Iris pigment epithelial cell (primary cell): Measurements from ENCODE around the gene OGN.
A peak's percentile ranks its signal among the peaks of the same experiment; 100 is the strongest.

ENCODE experiments used
- DNase-seq: peaks from one replicate; pipeline ENCODE4 v3.0.0-alpha.2; 2011; ENCODE audit warnings: low read depth

The OGN gene

DNA sequence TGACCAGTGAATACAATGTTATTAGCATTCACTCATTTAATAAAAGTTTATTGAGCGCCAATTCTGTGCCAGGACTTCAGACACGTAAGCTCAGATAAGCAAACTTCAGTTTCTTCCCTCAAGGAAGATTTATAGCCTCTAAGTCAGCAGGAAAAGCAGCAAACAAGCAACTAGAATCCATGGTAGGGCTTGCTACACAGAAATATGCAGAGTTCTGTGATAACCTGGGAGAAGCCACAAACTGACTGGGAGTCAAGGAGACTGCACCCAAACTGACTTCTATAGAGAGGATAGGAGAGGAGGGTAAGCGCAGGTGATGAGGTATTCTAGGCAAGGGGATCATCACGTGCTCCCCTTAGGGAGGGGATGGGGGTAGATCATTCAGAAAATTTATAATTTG lies 1.4 kb upstream of the OGN start:
- DNase-seq, result no peak

DNA sequence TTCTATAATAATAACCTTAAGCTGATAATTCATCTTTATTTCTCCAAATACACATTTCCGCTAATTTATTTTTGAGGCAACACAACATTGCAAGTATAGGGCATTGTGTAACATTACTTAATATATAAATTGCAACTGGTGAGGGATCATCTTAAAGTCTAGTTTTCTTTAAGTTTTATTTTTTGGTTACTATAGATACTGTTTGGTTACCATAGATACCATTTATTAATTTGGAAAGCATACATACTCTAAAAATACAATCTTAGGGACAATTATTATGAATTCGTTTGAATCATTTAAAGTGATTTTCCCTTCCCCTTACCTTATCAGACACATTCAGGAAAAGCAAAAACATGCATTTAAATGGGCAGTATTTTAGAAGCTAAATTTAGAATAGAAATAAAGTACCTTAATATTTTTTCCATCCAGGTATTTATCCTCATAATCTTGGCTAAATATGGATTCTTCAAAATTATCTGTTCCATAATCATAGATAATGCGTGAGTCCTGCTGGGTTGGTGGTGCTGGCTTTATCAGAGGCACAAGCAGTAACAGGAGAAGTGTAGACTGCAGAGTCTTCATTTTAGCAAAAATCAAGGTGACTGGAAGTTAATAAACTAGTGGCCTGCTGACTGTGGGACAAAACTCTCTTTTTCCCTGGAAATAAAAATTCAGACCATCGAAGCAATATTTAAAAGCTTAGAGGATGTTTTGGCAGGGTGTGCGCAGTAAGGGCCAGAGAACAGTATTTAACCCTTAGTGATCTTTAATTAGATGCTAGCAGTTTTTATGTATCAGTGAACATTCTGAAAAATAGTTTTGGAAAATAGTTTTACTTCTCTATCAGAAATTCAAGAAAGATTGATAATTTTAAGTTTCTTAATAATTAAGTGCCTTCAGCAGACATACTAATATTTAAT lies 1.3 kb downstream of the OGN start:
- no peak for DNase-seq

DNA sequence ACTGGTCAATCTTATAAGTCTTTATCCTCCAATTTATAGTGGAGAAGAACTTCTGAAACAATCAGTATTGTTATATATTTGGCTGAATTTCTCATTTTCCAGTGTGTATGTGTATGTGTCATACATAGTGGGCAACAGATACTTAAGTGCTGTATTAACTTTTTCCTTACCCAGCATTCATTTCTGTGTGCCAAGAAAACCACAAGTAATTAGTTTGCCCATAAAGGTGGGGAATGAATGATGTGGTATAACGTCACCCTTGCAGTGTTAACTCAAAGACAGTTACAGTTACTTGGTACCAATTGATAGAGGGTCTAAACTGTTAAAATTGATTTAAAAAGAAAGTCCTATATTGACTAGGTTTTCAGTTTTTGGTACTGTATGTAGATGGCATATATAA lies 2.0 kb downstream of the OGN start:
- no peak for DNase-seq

DNA sequence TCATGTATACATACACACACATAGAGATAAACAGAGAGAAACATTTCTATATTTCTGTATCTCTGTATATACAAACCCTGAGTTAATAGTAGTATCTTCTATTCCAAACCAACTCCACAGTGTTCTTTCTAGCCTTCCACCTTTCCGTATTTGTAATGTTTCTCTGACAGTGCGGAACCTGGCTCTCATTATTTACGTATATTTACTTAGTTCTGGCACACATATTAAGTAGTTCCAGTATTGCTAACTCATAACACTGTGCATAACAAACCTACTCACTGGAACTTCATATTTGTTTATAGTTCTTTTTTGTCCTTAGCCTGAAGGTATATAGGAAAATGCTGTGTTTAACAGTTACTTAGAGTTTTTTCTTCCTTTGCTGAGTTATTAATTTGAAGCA lies 6.5 kb downstream of the OGN start:
- no peak for DNase-seq

DNA sequence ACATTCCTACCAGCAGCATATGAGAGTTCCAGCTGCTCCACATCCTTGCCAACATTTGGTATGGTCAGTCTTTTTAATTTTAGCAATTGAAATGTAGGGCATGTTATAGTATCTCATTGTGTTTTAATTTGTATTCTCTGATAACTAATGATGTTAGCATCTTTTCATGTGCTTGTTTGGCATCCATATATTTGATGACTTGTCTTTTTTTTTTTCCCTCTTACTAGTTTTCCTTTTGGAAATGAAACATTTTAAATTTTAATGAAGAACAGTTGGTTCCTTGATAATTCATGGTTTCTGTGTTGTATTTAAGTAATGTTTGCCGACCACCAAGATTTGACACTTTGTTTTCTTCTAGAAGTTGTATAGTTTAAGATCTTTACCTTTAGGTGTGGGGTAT lies 8.8 kb downstream of the OGN start:
- no peak for DNase-seq

DNA sequence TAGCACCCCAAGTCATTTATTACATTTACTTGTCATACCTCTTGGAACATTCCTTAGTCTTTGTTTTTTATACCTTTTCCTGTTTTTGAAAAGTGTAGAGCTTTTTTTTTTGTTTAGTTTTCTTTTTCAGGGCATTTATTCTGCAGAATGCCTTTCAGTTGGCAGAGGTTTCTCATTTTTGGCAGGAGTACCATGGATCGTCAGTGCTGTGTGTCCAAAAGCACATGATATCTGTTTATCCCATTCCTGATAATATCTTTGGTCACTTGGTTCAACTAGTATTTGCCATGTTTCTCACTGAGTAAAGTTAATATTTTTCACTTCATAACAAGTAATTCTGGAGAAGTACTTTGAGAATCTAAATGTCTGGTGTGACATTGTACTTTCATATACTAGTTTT lies 10.7 kb downstream of the OGN start:
- DNase-seq, result no peak

DNA sequence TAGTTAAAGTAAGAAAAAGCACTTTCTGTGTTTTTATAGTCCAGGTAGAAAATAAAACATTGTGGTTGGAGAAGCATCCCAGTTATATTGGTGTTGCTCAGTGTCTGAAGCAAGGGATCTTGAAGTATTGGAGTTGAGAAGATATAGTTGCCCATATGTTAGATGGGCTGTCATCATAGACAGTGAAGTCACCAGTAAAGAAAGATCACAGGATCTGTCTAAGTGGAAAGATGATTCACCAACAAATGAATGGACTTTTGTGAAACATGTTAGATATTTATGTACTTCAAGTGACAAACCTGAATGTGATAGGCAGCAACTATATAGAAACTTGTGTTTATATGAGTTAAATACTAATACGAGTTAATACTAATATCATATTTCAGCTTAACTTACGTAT lies 11.7 kb downstream of the OGN start:
- DNase-seq, result peak; percentile 26

DNA sequence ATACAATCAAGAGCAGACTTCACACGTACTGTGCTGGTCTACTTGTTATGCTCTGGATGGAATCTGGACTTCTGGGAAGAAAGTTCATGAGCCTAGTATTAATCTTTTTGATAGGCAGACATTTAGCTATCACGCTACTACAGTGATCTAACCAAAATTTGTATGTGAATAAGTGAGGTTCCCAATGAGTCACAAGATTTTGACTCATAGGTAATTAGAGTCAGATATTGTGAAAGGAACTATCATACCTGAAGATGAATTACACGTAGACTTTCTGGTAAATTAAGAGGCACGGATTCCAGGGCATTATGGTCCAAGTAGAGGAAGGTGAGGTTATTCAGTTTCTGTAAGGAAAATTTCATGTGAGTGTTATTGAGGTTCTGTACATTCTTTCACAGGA lies 18.4 kb downstream of the OGN start:
- no peak for DNase-seq

DNA sequence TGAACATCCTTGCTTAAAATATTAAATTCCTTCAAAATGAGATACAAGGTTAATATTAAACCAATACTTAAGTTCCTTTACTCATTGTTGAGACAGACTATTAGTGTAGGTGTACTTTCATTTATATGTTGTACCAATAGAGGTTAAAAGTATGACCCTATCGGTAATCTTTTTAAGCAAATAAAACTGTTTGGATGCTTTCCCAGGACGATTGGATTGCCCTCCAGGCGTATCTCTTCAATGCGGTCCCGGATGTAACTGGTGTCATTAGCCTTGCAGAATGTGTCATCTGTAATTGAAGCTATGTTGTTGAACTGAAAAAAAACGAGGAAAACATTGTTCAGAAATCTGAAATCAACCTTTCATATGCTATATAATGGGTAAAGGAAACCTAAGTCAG lies 18.9 kb downstream of the OGN start:
- no peak for DNase-seq

DNA sequence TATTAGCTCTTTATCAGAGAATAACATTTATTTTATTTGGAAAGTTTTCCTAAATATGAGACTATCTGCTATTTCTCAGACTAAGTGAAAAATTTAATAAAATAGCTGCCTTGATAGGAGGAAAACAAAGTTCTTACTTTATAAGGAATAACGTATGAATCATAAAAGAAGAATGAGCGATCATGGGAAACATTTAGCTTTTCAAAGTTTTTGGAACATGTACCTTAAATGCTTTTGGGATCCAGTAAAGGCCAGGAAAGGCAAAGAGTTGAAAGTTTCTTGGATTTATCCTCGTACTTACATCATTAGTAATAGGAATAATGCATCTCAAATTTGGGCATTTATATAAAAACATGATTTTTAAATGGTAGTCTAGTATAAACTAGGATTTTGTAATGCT lies 19.4 kb downstream of the OGN start:
- peak; percentile 22 for DNase-seq

DNA sequence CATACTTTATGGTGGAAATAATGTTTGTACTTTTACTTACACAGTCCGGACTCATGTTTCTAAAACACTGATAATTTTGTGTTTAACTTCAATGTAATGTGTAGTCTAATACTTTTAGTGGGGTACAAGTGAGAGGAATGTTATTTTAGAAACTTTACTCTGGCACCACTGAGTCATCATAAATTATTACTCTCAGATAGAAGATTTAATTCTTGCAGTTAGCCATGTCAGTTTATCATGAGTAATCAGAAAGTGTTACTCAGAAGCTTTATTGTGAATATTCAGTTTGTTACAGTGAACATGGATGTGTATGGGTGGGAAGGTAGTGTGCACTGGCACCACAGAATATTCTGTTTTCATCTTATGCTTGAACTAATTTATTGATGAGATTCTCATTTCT lies 20.0 kb downstream of the OGN start:
- peak; percentile 53 for DNase-seq

DNA sequence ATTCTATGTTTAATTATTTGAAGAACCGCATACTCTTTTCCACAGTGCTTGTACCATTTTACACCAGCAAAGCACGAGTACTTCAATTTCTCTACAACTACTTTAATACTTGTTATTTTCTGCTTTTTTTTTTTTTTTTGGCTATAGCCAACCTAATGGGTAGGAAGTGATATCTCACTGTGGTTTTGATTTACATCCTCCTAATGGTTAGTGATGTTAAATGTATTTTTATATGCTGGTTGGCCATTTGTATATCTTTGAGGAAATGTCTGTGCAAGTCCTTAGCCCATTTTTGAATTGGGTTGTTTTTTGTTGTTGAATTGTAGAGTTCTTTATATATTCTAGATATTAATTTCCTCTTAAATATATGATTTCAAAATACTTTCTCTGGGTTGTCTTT lies 22.6 kb downstream of the OGN start:
- no peak for DNase-seq

DNA sequence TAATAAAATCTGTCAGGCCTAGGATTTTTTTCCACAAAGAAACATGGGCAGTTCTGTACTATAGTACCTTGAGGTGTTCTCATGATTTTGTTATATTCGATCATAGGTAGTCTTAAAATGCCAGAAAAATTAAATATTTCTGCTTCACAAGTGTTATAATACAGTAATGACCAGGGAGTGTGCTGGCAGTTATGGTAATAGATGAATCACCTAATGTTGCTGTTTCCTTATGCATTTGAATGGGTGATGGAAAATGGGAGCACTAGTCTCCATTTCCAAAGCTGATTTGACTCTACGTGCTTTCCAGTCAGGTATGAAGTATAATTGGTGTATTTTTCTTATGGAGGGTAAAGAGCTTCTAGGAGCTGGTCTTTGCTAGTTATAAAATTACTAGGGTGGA lies 23.8 kb downstream of the OGN start:
- DNase-seq, result no peak

DNA sequence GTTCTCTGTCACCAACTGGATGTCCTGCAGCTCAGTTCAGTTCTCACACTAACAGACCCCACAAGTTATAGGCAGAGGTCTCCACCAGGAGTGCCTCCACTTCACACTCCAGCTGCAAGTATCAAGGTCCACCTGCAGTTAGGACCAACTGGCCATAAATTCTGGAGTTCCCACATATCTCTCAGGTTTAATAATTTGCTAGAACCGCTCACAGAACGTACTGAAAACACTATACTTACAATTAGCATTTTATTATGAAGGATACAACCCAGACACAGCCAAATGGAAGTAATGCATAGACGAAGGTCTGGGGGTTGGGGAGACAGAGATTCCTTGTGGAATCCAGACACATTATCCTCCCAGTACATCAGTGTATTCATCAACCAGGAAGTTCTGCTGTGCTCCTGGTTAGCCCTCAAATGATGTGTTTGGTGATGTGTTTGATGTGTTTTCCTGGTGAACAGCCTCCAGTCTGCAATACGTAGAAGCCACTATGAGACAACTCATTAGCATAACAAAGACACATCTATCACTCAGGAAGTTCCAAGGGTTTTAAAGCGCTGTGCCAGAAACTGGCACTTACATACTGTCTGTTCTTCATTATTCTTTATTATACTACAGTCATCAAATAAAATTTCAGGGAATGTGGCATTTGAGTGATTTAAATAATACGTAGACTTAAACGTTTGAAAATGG lies 25.4 kb downstream of the OGN start:
- DNase-seq, result no peak

DNA sequence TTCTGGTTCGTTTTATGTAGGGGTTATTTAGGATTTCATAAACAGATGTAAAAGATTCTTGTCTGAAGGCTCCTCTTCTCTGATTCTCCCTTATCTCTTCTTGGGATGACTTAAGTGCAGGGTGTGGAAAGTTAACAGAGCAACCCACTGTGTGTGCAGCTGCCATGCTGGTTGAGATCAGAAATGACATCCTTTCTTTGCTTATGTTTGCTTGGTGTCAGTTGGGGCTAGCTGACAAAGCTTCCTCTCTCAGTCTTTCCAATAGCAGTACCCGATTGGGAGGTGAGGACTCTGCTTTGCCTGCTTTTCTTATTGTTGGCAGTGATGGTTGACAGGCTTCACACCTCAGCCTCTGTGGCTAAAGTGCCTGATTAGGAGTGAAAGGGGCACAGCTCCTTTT lies 26.5 kb downstream of the OGN start:
- DNase-seq, result no peak

DNA sequence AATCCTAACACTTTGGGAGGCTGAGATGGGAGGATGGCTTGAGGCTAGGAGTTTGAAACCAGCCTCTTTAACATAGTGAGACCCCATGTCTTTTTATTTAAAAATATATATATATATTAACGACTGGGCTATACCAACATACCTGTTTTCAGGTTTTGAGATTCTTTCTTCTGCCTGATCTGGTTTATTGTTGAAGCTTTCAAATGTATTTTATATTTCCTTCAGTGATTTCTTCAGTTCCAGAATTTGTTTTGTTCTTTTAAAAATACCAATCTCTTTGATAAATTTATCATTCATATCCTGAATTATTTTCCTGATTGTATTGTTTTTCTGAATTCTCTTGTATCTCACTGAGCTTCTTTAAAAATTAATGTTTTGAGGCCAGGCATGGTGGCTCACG lies 31.2 kb downstream of the OGN start:
- no peak for DNase-seq

DNA sequence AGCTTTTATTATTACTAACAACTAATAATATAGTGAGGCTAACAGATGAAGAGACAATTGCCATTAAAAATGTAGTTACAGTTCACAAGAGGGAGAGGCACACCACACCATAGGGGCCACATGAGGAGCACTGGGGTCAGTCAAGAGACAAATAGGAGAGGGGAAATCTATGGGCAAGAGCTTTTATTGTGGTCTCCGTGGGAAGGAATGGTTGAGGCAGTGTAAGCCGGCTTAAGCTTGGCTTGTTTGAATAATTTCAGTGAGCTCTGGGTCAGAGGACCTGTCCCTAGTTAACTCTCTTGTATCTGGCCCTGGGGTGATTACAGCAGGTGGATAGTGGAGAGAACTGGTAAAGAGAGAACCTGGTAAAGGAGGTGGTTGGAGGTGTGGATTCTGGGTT lies 35.3 kb downstream of the OGN start:
- DNase-seq, result no peak

DNA sequence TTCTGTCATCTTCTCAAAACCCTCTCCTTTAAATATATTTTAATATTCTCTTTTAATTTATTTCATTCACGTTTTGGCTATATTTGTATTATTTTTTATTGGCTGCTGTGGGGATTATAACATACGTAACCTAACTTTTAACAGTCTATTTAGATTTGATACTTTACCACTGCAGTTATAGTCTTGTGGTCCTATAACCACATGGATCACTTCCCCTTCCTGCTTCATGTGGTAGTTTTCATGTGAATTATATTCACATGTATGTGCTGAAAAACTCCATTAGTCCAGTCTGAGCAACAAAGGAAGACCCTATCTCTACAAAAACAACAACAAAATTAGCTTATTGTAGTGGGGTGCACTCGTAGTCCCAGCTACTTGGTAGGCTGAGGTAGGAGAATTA lies 44.3 kb downstream of the OGN start:
- no peak for DNase-seq

DNA sequence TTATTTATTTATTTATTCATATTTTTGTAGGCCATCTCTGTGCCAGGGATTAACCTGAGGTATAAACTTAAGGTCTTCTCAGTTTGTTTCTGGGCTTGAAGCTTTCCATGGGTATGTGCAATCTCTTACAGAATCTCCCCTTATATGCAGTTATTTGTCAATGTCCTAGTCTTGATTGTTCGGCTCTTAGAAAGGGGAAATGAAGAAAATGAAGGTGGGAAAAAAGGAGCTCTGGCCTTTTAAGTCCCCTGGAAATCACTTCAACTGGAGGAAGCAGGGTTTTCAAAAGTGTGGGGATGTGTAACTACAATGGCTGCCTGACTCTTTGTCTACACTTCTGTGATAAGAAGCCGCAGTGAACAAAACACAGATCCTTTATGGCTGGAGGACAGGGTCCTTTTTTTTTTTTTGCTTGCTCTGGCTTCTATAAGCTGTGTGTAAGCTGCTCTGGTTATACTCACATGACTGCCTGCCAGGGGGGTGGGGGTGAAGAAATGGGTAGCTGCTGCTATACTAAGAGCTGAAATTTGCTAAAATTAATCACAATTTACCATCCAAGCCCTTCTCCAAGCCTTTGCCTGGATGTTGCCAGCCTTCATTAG lies 44.9 kb downstream of the OGN start:
- DNase-seq, result no peak

DNA sequence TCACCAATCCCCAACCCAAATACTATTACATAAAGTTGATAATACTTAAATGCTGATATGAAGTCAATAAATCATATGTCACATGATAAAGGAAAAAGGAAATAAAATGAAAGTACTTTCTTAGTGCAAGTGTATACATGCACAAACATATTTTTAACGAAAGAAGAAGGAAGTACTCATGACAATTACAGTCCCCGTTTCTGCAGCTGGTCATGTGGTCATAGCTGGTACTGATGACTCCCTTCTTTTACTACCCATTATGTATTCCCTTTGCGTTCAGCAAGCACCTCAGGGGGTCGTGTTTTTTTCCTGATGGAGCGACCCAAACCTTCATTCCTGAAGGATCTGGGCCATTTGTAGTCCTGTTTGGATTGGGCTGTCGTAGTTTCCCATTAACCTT lies 51.3 kb downstream of the OGN start:
- no peak for DNase-seq

DNA sequence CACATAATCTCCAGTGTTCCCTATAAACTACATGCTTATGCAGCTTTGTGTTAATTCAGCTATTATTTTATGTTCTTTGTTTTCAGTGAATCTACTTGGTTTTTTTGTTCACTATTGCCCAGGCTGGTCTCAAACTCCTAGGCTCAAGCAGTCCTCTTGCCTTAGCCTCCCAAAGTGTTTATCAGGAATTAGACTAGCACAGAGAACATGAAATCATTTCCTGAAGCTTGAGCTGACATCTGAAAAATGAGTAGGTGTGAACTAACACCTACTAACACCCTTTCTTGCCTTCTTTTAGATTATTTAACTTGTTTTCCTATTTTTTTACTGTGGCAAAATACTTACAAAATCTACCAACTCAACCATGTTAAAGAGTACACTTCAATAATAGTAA lies 53.6 kb downstream of the OGN start:
- DNase-seq, result no peak

DNA sequence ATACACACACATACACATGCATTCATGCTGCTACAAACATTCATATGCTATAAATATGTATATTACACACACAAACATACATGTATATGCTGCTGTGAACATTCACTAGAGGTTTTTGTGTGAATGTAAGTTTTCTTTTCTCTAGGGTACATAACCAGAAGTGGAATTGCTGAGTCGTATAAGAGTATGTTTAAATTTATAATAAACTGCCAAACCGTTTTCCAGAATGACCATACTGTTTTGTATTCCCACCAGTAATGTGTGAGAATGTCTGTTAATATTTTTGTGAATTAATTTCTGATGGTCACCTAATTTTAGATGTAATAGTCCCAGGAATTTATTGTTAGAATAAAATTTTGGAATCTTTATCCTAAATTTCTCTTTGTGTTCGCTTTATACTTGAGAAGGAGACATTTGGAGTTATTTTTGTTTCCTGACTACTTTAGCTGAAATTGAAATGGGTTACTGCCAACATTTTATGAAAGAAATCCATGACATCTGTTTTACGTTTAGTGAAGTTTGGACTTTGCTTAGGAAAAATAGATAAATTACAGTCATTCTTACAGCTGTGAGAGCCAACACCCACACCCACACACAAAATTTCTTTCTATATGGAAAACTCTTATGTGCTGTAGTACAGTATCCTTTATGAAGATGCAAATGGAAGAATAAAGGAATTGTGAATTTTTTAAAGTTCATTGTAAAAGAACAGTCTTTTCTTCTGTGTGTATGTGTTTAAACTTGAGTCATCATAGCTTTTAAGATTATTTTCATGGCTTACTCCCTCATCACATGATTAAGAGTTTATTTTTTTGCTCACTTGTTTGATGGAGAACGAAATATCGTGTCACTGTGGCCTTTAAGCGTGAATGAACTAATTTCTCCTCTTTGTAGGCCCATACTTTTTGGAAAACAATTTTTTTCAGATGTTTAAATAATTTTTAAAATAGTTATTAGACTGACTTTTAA lies 54.3 kb downstream of the OGN start:
- DNase-seq, result peak; percentile 47
